A549 (cell line): Measurements from ENCODE around the gene ATP6AP1.

Source experiments
- CTCF ChIP-seq: fragments of >200 bp; sonication (Bioruptor Twin); formaldehyde crosslinking; IDR thresholded peaks from 3 replicates; pipeline ENCODE4 v1.5.1; 2016
- EP300 ChIP-seq, 2 experiments: fragments of >200 bp; sonication (Bioruptor Twin); formaldehyde crosslinking; IDR thresholded peaks; 2 replicates in 1 of 2; 3 replicates in 1 of 2; pipeline ENCODE4 v1.6.1; 2016 to 2017
- NFE2L2 ChIP-seq: fragments of 150-350 bp; conservative IDR thresholded peaks from 2 replicates; pipeline ENCODE4 v1.6.1; 2014; ENCODE audit warnings: low read length

DNA sequence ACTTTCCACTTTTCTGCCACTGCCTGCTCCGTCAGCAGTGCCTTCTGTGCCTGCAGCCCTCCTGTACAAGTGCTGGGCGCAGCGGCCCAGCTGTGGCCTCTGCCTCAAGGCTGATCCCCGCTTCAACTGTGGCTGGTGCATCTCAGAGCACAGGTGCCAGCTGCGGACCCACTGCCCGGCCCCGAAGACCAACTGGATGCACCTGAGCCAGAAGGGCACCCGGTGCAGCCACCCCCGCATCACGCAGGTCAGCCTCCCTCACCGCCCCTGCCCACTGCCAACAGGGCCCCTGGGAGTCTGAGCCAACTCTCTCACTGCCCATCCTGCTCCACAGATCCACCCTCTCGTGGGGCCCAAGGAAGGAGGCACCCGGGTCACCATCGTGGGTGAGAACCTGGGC lies 37.1 kb downstream of the ATP6AP1 start:
- TF ChIP-seq CTCF (no peak), NFE2L2 (no peak), EP300 (IDR thresholded peaks at IDR 0.05) (no peak)
